ENCODE results near the gene UBE2G2.

Gene UBE2G2

GRCh38 chr21:44823179-44823660 is 21.6 kb upstream of the UBE2G2 start:
- DNase-seq (ENCODE audit: extremely low read depth, low read depth): no peak
- TF ChIP-seq, protein P1, sequence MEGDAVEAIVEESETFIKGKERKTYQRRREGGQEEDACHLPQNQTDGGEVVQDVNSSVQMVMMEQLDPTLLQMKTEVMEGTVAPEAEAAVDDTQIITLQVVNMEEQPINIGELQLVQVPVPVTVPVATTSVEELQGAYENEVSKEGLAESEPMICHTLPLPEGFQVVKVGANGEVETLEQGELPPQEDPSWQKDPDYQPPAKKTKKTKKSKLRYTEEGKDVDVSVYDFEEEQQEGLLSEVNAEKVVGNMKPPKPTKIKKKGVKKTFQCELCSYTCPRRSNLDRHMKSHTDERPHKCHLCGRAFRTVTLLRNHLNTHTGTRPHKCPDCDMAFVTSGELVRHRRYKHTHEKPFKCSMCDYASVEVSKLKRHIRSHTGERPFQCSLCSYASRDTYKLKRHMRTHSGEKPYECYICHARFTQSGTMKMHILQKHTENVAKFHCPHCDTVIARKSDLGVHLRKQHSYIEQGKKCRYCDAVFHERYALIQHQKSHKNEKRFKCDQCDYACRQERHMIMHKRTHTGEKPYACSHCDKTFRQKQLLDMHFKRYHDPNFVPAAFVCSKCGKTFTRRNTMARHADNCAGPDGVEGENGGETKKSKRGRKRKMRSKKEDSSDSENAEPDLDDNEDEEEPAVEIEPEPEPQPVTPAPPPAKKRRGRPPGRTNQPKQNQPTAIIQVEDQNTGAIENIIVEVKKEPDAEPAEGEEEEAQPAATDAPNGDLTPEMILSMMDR (IDR thresholded peaks at IDR 0.05; ENCODE audit: low read depth, low read length): no peak

- TF ChIP-seq, protein P1 (IDR thresholded peaks at IDR 0.05; ENCODE audit: low read depth, low read length): no peak
- DNase-seq (ENCODE audit: extremely low read depth, low read depth): no peak
Measured at GRCh38 chr21:44822484-44823178, 21.0 kb upstream of the UBE2G2 start.

GRCh38 chr21:44820851-44821250 is 19.2 kb upstream of the UBE2G2 start:
- TF ChIP-seq, protein P1 (IDR thresholded peaks at IDR 0.05; ENCODE audit: low read depth, low read length): no peak
- DNase-seq (ENCODE audit: extremely low read depth, low read depth): no peak

DNA sequence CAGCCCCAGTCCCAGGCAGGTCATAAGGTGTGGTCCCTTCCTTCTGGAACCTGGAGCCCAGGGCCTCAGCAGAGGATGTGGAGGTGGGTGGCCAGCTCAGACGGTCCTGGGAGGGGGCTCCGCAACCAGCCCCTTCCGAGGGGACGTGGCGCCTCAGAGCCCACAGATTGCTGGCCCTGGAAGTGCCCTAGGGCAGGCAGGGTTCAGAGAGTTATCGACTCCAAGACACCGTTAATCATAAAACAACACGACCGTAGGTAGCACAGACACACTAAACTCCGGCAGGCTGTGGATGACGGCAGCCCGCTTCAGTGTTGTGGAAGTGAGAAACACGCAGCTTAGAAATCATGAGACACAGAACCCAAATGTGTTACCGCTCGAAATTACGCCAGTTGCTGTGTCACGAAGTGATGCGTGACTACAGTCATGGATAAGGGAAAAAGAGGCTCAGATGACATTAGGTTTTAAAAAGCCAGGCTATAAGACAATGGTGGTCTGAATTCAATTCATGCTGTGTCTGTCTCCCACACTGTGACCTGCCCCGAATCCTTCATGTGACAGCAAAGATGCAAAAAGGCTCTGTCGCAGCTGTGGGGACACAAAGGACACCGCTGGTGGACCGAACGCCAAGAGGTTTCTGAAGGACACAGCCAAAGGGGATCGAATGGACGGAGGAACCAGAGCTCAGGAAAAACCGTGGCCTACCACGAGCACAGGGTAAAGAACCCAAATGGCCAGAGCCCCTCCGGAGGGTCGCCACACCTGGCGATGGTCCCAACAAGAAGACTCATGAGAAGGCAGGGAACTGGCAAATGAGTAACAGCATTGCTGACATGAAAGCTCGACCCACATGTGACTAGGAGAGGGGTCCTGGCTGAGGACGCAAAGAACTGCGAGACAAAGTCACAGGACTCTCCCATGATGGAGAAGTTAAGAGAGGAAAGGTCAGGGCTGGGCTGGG is 17.9 kb upstream of the UBE2G2 start:
- TF ChIP-seq, protein P1 (IDR thresholded peaks at IDR 0.05; ENCODE audit: low read depth, low read length): no peak
- DNase-seq (ENCODE audit: extremely low read depth, low read depth): no peak

- TF ChIP-seq, protein P1 (IDR thresholded peaks at IDR 0.05; ENCODE audit: low read depth, low read length): no peak
- DNase-seq (ENCODE audit: extremely low read depth, low read depth): no peak
Measured at GRCh38 chr21:44818640-44819011, 17.0 kb upstream of the UBE2G2 start.

- TF ChIP-seq, protein P1 (IDR thresholded peaks at IDR 0.05; ENCODE audit: low read depth, low read length): no peak
- DNase-seq (ENCODE audit: extremely low read depth, low read depth): peak; percentile 50
Measured at GRCh38 chr21:44817914-44818639, 16.5 kb upstream of the UBE2G2 start, which contains the start of gene SUMO3. SUMO3 (minus strand) TSS chr21:44818062; CDS start chr21:44817968, 94 bp downstream.

All from AG09319 (cell line).